ENCODE measurements around the gene RGS12. TPM values are rescaled to one million over a fixed set of nuclear protein-coding genes. Genes with fewer than 3 reads are reported as not detected.
A peak's percentile ranks its signal among the peaks of the same experiment; 100 is the strongest.

RGS12 gene
- total RNA-seq, 1 experiment from 2014 or later, result 19.7 TPM

DNA sequence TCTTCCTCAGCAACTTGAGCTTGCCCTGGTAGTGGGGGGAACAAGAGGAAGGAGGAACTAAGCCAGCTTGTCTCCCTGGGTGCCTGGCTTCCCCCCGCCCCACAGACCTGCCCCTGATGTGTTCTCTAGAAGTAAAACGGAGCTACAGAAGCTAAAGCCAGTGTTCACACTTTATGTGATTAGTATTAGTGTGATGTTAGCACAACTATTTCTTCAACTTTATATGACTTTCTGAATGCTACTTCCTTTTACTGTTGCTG lies 10.7 kb downstream of the RGS12 start:
- no peak for DNase-seq
- Histone ChIP-seq H3K36me3 (replicated peaks; ENCODE audit: control insufficient read depth, insufficient read depth, low read length) (no peaks in the 10 kb centered on the region), H3K4me3 (ENCODE audit: insufficient read depth, low read depth, low read length) (no peak overlapping the region), H3K27me3 (ENCODE audit: control insufficient read depth, insufficient read depth, low read length) (no peaks in the 10 kb centered on the region)

GRCh38 chr4:3303923-3304710 lies 11.3 kb downstream of the RGS12 start:
- Histone ChIP-seq H3K4me3 (ENCODE audit: insufficient read depth, low read depth, low read length) (no peak overlapping the region), H3K36me3 (replicated peaks; ENCODE audit: control insufficient read depth, insufficient read depth, low read length) (no peaks in the 10 kb centered on the region), H3K27me3 (ENCODE audit: control insufficient read depth, insufficient read depth, low read length) (no peaks in the 10 kb centered on the region)
- peak; percentile 69 for DNase-seq

GRCh38 chr4:3304831-3305609 lies 12.2 kb downstream of the RGS12 start:
- Histone ChIP-seq H3K27me3 (ENCODE audit: control insufficient read depth, insufficient read depth, low read length) (no peaks in the 10 kb centered on the region), H3K4me3 (ENCODE audit: insufficient read depth, low read depth, low read length) (no peak overlapping the region), H3K36me3 (replicated peaks; ENCODE audit: control insufficient read depth, insufficient read depth, low read length) (no peaks in the 10 kb centered on the region)
- DNase-seq, result no peak

DNA sequence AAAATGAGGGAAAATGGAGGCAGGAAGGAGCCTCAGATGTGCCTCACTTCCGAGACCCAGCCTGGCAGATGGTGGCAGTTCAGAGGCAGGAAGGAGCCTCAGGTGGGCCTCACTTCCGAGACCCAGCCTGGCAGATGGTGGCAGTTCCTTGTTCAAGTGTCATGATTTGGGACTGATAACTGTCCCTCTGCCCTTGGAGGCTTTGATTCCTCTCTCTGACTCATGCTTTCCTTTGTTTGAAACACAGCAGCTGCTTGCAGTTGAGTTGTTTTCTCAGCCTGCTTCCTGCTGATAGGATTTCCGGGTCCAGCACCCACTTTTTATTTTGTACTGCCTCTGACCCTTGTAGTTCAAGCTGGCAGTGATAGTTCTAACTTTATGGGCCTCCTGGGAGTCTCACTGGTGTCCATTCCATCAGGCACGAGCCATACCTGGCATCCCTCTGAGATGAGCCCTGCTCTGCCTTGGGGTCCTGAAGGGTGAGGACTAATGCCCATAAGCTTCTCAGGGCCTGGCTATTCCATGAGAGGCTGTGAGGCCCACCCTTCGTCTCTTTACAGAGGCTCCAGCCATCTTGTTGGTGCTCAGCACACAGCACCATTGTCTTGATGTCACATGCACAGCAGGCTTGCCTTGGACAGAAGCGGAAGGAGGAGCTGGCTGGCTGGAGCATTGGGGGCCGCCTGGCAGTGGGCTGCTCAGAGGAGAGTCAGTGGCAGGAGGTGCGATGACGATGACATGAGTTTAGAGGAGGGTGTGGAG lies 13.0 kb downstream of the RGS12 start:
- Histone ChIP-seq H3K4me3 (ENCODE audit: insufficient read depth, low read depth, low read length) (no peak overlapping the region), H3K27me3 (ENCODE audit: control insufficient read depth, insufficient read depth, low read length) (no peaks in the 10 kb centered on the region)
- no peak for DNase-seq

GRCh38 chr4:3306450-3306849 lies 13.6 kb downstream of the RGS12 start:
- Histone ChIP-seq H3K36me3 (replicated peaks; ENCODE audit: control insufficient read depth, insufficient read depth, low read length) (no peaks in the 10 kb centered on the region), H3K4me3 (ENCODE audit: insufficient read depth, low read depth, low read length) (no peak overlapping the region), H3K27me3 (ENCODE audit: control insufficient read depth, insufficient read depth, low read length) (no peaks in the 10 kb centered on the region)
- no peak for DNase-seq

More for the DNA sequence above, 13.0 kb downstream of the RGS12 start:
- no peaks in the 10 kb centered on the region for H3K36me3 ChIP-seq (replicated peaks; ENCODE audit: control insufficient read depth, insufficient read depth, low read length)

- H3K4me3 ChIP-seq (ENCODE audit: insufficient read depth, low read depth, low read length), result no peak overlapping the region
- no peaks in the 10 kb centered on the region for H3K27me3 ChIP-seq (ENCODE audit: control insufficient read depth, insufficient read depth, low read length)
- no peak for DNase-seq
- H3K36me3 ChIP-seq (replicated peaks; ENCODE audit: control insufficient read depth, insufficient read depth, low read length), result no peaks in the 10 kb centered on the region
Measured at GRCh38 chr4:3307060-3307459, 14.2 kb downstream of the RGS12 start.

GRCh38 chr4:3307486-3307885 lies 14.7 kb downstream of the RGS12 start:
- DNase-seq, result no peak
- Histone ChIP-seq H3K36me3 (replicated peaks; ENCODE audit: control insufficient read depth, insufficient read depth, low read length) (no peaks in the 10 kb centered on the region), H3K4me3 (ENCODE audit: insufficient read depth, low read depth, low read length) (no peak overlapping the region), H3K27me3 (ENCODE audit: control insufficient read depth, insufficient read depth, low read length) (no peaks in the 10 kb centered on the region)

GRCh38 chr4:3307891-3308575 lies 15.2 kb downstream of the RGS12 start:
- peak; percentile 42 for DNase-seq
- H3K4me3 ChIP-seq (ENCODE audit: insufficient read depth, low read depth, low read length), result no peak overlapping the region
- no peaks in the 10 kb centered on the region for H3K27me3 ChIP-seq (ENCODE audit: control insufficient read depth, insufficient read depth, low read length)
- H3K36me3 ChIP-seq (replicated peaks; ENCODE audit: control insufficient read depth, insufficient read depth, low read length), result no peaks in the 10 kb centered on the region

GRCh38 chr4:3308691-3309090 lies 15.9 kb downstream of the RGS12 start:
- no peaks in the 10 kb centered on the region for H3K36me3 ChIP-seq (replicated peaks; ENCODE audit: control insufficient read depth, insufficient read depth, low read length)
- H3K27me3 ChIP-seq (ENCODE audit: control insufficient read depth, insufficient read depth, low read length), result no peaks in the 10 kb centered on the region
- DNase-seq, result no peak
- H3K4me3 ChIP-seq (ENCODE audit: insufficient read depth, low read depth, low read length), result no peak overlapping the region

DNA sequence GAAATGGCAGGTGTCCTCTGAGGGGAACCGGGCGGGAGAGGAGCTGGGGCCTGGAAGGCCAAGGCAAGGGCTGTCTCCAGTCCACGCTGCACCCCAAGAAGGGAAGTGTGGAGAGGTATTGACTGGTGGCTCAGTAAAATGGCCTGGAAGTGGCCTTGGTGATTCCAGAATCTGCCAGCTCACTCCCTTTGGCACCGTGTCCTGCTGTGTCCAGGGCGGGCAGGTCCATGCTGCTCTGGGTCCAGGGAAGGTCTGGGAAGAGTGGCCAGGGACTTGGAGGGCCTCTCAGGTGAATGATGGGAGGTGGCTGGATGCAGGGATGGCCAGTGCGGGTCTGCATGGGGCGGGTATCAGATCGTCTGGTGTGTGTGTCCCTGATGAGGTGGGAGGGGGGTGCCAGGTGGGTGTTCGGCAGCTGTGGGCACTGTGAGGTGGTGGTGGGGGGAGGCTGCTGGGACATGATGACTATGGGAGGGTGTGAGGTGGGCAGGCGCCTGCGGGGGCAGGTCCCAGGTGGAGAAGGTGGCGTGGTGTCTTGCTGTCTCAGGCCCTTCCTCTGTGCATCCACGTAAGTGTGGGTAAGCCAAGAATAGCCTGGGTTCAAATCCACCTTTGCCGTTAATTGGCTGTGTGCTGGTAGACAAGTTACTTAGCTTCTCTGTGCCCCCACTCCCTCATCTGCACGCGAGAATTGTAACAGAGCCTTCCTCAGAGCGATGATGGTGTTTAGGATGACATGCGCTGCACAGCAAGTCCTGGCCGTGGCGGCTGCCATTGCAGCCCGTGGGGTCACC lies 17.7 kb downstream of the RGS12 start:
- no peaks in the 10 kb centered on the region for H3K27me3 ChIP-seq (ENCODE audit: control insufficient read depth, insufficient read depth, low read length)
- H3K4me3 ChIP-seq (ENCODE audit: insufficient read depth, low read depth, low read length), result no peak overlapping the region
- DNase-seq, result no peak
- H3K36me3 ChIP-seq (replicated peaks; ENCODE audit: control insufficient read depth, insufficient read depth, low read length), result no peaks in the 10 kb centered on the region

GRCh38 chr4:3311095-3311372 lies 18.2 kb downstream of the RGS12 start:
- H3K4me3 ChIP-seq (ENCODE audit: insufficient read depth, low read depth, low read length), result no peak overlapping the region
- no peak for DNase-seq
- H3K36me3 ChIP-seq (replicated peaks; ENCODE audit: control insufficient read depth, insufficient read depth, low read length), result no peaks in the 10 kb centered on the region

GRCh38 chr4:3311489-3312171 lies 18.8 kb downstream of the RGS12 start:
- no peaks in the 10 kb centered on the region for H3K27me3 ChIP-seq (ENCODE audit: control insufficient read depth, insufficient read depth, low read length)

More at GRCh38 chr4:3311095-3311372, 18.2 kb downstream of the RGS12 start:
- no peaks in the 10 kb centered on the region for H3K27me3 ChIP-seq (ENCODE audit: control insufficient read depth, insufficient read depth, low read length)

DNA sequence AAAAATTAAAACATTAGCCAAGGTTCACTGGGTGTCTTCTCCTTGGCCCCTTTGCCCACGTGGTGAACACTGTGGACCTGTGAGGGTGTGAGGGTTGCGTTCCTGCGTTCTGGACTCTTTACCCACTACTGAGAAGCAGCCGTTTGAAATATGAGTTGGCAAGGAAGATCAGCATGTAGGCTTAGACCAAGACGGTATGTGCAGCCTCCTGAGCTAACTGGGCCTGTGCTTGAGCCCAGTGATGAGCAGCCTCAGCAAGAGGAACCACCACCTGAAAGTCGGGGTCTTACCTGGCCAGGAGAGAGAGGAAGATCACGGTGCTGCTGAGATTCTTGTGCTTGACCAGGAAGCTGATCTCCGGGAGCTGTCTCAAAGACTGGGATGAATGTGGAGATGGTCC lies 19.5 kb downstream of the RGS12 start:
- no peak for DNase-seq
- Histone ChIP-seq H3K27me3 (ENCODE audit: control insufficient read depth, insufficient read depth, low read length) (no peaks in the 10 kb centered on the region), H3K36me3 (replicated peaks; ENCODE audit: control insufficient read depth, insufficient read depth, low read length) (no peaks in the 10 kb centered on the region), H3K4me3 (ENCODE audit: insufficient read depth, low read depth, low read length) (no peak overlapping the region)

More at GRCh38 chr4:3311489-3312171, 18.8 kb downstream of the RGS12 start:
- DNase-seq, result no peak
- no peak overlapping the region for H3K4me3 ChIP-seq (ENCODE audit: insufficient read depth, low read depth, low read length)
- H3K36me3 ChIP-seq (replicated peaks; ENCODE audit: control insufficient read depth, insufficient read depth, low read length), result no peaks in the 10 kb centered on the region
